ENCODE measurements around the gene RNF112.

Gene RNF112

DNA sequence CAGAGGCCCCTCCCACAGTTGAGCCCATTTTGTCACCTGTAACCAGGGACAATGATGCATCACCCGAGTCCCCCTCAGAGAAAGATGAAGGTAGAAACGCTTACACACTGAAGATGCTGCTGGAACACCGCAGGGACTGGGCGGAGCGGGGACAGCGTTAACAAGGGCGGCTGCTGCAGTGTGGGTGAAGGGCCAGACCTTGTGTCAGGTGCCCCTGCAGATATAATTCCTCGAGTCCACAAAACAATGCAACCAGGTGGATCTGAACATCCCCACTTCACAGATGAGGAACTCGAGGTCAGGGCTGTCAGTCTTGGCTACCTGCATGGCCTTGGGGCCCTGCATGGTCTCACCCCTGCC is 39.0 kb upstream of the RNF112 start:
- no peak overlapping the region for H3K27ac ChIP-seq (ENCODE audit: extremely low read depth, low read depth, low read length)
- H3K4me1 ChIP-seq (ENCODE audit: control insufficient read depth, insufficient read depth, low read length) = peaks cover 1% of the 10 kb centered on the region; the same call in 1 of the 2 replicates
- CTCF ChIA-PET = interaction anchor here (1.1 kb wide), 1 partner anchor 9 kb away, joined by 6 read pairs; the partner anchor contains the start of gene B9D1
- POLR2A ChIA-PET = no interaction called here
- no peaks in the 10 kb centered on the region; a peak in 1 of 3 replicates for H3K36me3 ChIP-seq (ENCODE audit: control insufficient read depth in 2 of 2, insufficient read depth in 1 of 2, low read length in 2 of 2)
- H3K9me3 ChIP-seq (ENCODE audit: control insufficient read depth, insufficient read depth, low read depth, low read length) = no peaks in the 10 kb centered on the region
- H3K4me3 ChIP-seq (ENCODE audit: low read depth, low read length) = no peak overlapping the region
- TF ChIP-seq TCF7L2 (IDR thresholded peaks at IDR 0.05; ENCODE audit: borderline replicate concordance, low read depth, low read length) = no peak
- no peak for TF ChIP-seq HOXC10 (CRISPR knock-in tag; IDR thresholded peaks at IDR 0.05)
- no peak for TF ChIP-seq ZBTB20 (tag by site-specific recombination; IDR thresholded peaks at IDR 0.05)
- TF ChIP-seq PATZ1 (tag by site-specific recombination; IDR thresholded peaks at IDR 0.05) = no peak
- TF ChIP-seq ZSCAN23 (tag by site-specific recombination; IDR thresholded peaks at IDR 0.05) = no peak
- TF ChIP-seq ZNF140 (tag by site-specific recombination; IDR thresholded peaks at IDR 0.05) = no peak
- TF ChIP-seq ZEB2 (tag by site-specific recombination; IDR thresholded peaks at IDR 0.05) = no peak
- TF ChIP-seq, protein P1, sequence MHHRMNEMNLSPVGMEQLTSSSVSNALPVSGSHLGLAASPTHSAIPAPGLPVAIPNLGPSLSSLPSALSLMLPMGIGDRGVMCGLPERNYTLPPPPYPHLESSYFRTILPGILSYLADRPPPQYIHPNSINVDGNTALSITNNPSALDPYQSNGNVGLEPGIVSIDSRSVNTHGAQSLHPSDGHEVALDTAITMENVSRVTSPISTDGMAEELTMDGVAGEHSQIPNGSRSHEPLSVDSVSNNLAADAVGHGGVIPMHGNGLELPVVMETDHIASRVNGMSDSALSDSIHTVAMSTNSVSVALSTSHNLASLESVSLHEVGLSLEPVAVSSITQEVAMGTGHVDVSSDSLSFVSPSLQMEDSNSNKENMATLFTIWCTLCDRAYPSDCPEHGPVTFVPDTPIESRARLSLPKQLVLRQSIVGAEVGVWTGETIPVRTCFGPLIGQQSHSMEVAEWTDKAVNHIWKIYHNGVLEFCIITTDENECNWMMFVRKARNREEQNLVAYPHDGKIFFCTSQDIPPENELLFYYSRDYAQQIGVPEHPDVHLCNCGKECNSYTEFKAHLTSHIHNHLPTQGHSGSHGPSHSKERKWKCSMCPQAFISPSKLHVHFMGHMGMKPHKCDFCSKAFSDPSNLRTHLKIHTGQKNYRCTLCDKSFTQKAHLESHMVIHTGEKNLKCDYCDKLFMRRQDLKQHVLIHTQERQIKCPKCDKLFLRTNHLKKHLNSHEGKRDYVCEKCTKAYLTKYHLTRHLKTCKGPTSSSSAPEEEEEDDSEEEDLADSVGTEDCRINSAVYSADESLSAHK (tag by site-specific recombination; IDR thresholded peaks at IDR 0.05) = no peak
- TF ChIP-seq ZNF548 (tag by site-specific recombination; IDR thresholded peaks at IDR 0.05) = no peak
- TF ChIP-seq ZNF449 (tag by site-specific recombination; IDR thresholded peaks at IDR 0.05) = no peak
- TF ChIP-seq KLF8 (tag by site-specific recombination; IDR thresholded peaks at IDR 0.05) = no peak
- TF ChIP-seq ZNF658 (tag by site-specific recombination; IDR thresholded peaks at IDR 0.05) = no peak

- POLR2A ChIA-PET = no interaction called here
- CTCF ChIA-PET = interaction anchor here (1.1 to 1.4 kb wide), 2 partner anchors 10 to 50 kb away, joined by 3 to 6 read pairs; partner anchors contain the start of gene B9D1
These were observed 38.6 kb upstream of the RNF112 start for GRCh38 chr17:19372439-19372838.

DNA sequence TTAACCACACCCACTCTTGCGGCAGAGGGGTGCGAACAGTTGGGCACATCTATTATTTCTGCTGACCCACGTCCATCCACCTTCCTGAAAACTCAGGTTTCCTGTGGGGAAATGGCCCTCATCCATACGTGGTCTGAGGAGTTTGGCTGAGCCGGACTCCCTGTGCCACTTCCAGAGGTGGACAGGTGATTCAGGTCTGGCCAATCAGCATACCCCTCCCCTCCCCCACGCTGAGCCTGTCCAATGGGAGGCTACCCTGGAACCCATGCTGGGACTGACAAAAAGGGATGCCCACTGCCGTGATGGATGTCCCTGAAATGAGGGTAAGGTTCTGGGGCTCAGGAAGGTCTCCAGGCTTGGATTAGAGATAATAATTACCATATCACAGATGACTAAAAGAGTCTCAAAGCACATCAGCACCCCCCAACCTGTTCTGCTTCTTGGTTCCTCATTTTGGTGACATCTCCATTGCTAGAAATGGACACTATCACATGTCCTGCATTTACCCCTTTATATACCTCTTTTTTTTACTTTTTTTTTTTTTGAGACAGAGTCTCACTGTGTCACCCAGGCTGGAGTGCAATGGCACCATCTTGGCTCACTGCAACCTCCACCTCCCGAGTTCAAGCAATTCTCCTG is 38.0 kb upstream of the RNF112 start:
- no peak overlapping the region for H3K4me3 ChIP-seq (ENCODE audit: low read depth, low read length)
- TF ChIP-seq ZNF530 (tag by site-specific recombination; IDR thresholded peaks at IDR 0.05; ENCODE audit: low read depth) (no peak), MYNN (tag by site-specific recombination; IDR thresholded peaks at IDR 0.05; ENCODE audit: borderline replicate concordance) (no peak), ZNF341 (tag by site-specific recombination; IDR thresholded peaks at IDR 0.05; ENCODE audit: low read depth) (no peak), KLF8 (tag by site-specific recombination; IDR thresholded peaks at IDR 0.05) (no peak), ZNF335 (tag by site-specific recombination; conservative IDR thresholded peaks at IDR 0.05) (no peak), HOXA7 (CRISPR knock-in tag; IDR thresholded peaks at IDR 0.05; ENCODE audit: borderline replicate concordance) (no peak), ZNF398 (tag by site-specific recombination; IDR thresholded peaks at IDR 0.05) (no peak), ZNF221 (tag by site-specific recombination; IDR thresholded peaks at IDR 0.05; ENCODE audit: borderline replicate concordance) (no peak), YY1 (tag by site-specific recombination; IDR thresholded peaks at IDR 0.05) (no peak), ZNF174 (tag by site-specific recombination; IDR thresholded peaks at IDR 0.05) (no peak)

More at GRCh38 chr17:19372439-19372838, 38.6 kb upstream of the RNF112 start:
- Histone ChIP-seq H3K9me3 (ENCODE audit: control insufficient read depth, insufficient read depth, low read depth, low read length) (no peaks in the 10 kb centered on the region), H3K36me3 (ENCODE audit: control insufficient read depth in 2 of 2, insufficient read depth in 1 of 2, low read length in 2 of 2) (no peaks in the 10 kb centered on the region; a peak in 1 of 3 replicates), H3K4me3 (ENCODE audit: low read depth, low read length) (no peak overlapping the region), H3K27ac (ENCODE audit: extremely low read depth, low read depth, low read length) (no peak overlapping the region), H3K4me1 (ENCODE audit: control insufficient read depth, insufficient read depth, low read length) (peaks cover 2% of the 10 kb centered on the region; the same call in 1 of the 2 replicates)
- TF ChIP-seq SETDB1 (IDR thresholded peaks at IDR 0.05; ENCODE audit: insufficient read length, low read length) = no peak
- TF ChIP-seq, protein P2, sequence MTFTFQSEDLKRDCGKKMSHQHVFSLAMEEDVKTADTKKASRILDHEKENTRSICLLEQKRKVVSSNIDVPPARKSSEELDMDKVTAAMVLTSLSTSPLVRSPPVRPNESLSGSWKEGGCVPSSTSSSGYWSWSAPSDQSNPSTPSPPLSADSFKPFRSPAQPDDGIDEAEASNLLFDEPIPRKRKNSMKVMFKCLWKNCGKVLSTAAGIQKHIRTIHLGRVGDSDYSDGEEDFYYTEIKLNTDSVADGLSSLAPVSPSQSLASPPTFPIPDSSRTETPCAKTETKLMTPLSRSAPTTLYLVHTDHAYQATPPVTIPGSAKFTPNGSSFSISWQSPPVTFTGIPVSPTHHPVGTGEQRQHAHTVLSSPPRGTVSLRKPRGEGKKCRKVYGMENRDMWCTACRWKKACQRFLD (tag by site-specific recombination; IDR thresholded peaks at IDR 0.05) = no peak

More for the DNA sequence above, 38.0 kb upstream of the RNF112 start:
- Histone ChIP-seq H3K4me1 (ENCODE audit: control insufficient read depth, insufficient read depth, low read length) (peaks cover 2% of the 10 kb centered on the region; the same call in 1 of the 2 replicates), H3K36me3 (ENCODE audit: control insufficient read depth in 2 of 2, insufficient read depth in 1 of 2, low read length in 2 of 2) (no peaks in the 10 kb centered on the region; a peak in 1 of 3 replicates), H3K27ac (ENCODE audit: extremely low read depth, low read depth, low read length) (no peak overlapping the region), H3K9me3 (ENCODE audit: control insufficient read depth, insufficient read depth, low read depth, low read length) (no peaks in the 10 kb centered on the region)
- POLR2A ChIA-PET = no interaction called here
- CTCF ChIA-PET = interaction anchor here (1.1 to 2.7 kb wide), 4 partner anchors 10 to 77 kb away, joined by 3 to 20 read pairs (median 5); partner anchors contain the start of gene B9D1

All from HEK293 (cell line).